ENCODE measurements around the gene IL1RL2. TPM values are rescaled to one million over a fixed set of nuclear protein-coding genes. Genes with fewer than 3 reads are reported as not detected.

IL1RL2 gene
- total and polyA plus RNA-seq, 2 of the 8 experiments (the other 6 are each of a cell fraction or from before 2014, with no cell fraction given), result not detected

- Histone ChIP-seq H3K27me3 (replicated peaks in 1 of 4; ENCODE audit: control insufficient read depth in 3 of 4, extremely low read depth in 1 of 4, insufficient read depth in 3 of 4, low read length in 3 of 4) (no peaks in the 10 kb centered on the region), H3K4ac (replicated peaks; ENCODE audit: insufficient read length, low read depth, low read length) (no peak overlapping the region), H3K4me3 (ENCODE audit: extremely low read depth in 1 of 4, insufficient read depth in 2 of 4, low read depth in 3 of 4, low read length in 4 of 4) (no peak overlapping the region), H2BK15ac (ENCODE audit: low read length) (no peak overlapping the region), H3K4me2 (ENCODE audit: insufficient read depth in 1 of 2, low read depth in 2 of 2, low read length in 2 of 2) (no peak overlapping the region), H3K56ac (replicated peaks; ENCODE audit: insufficient read length, low read depth, low read length) (no peak overlapping the region), H2AK5ac (ENCODE audit: low read depth, low read length) (no peak overlapping the region), H2BK20ac (ENCODE audit: low read length) (no peak overlapping the region), H3K4me1 (replicated peaks in 1 of 4; ENCODE audit: control insufficient read depth in 3 of 4, insufficient read depth in 4 of 4, low read length in 3 of 4) (peaks cover 0 to 8% (median 4%) of the 10 kb centered on the region in 4 experiments; a peak in 5 of 7 replicates), H3K9ac (replicated peaks in 1 of 4; ENCODE audit: extremely low read depth in 1 of 4, low read depth in 3 of 4, low read length in 3 of 4) (no peak overlapping the region), H3K79me1 (ENCODE audit: low read depth, low read length) (no peaks in the 10 kb centered on the region), H4K20me1 (replicated peaks in 1 of 2; ENCODE audit: control insufficient read depth in 1 of 2, insufficient read depth in 2 of 2, low read length in 2 of 2) (no peaks in the 10 kb centered on the region), H3K36me3 (ENCODE audit: control insufficient read depth in 2 of 4, insufficient read depth in 4 of 4, low read length in 3 of 4) (no peaks in the 10 kb centered on the region), H3K27ac (ENCODE audit: low read depth, low read length) (no peak overlapping the region), H4K91ac (replicated peaks; ENCODE audit: insufficient read length, low read length) (no peak overlapping the region), H2BK5ac (ENCODE audit: low read depth, low read length) (no peak overlapping the region), H2BK120ac (replicated peaks; ENCODE audit: low read depth, low read length) (no peak overlapping the region), H3K18ac (ENCODE audit: extremely low read depth, low read length) (no peak overlapping the region), H4K5ac (ENCODE audit: insufficient read length, low read depth, low read length) (no peak overlapping the region), H3K79me2 (ENCODE audit: control insufficient read depth in 1 of 2, insufficient read depth in 2 of 2, low read length in 2 of 2) (no peaks in the 10 kb centered on the region), H3K23me2 (ENCODE audit: low read depth, low read length) (no peaks in the 10 kb centered on the region), H3K9me3 (ENCODE audit: insufficient read depth in 2 of 2, low read depth in 1 of 2, low read length in 1 of 2) (no peaks in the 10 kb centered on the region), H2AFZ (ENCODE audit: low read length) (0 out of 2 replicates have a peak overlapping the region, but pooled peaks have one; percentile 40), H2BK12ac (ENCODE audit: low read depth, low read length) (no peak overlapping the region), H4K8ac (ENCODE audit: extremely low read depth, insufficient read depth, low read length) (no peak overlapping the region), H3K14ac (ENCODE audit: insufficient read length) (no peak overlapping the region), H3K23ac (ENCODE audit: insufficient read length) (no peak overlapping the region)
- DNase-seq (ENCODE audit: low read depth in 1 of 2, low spot score in 2 of 2) (no peak), FAIRE-seq (no peak)
- ChIA-PET POLR2A (ENCODE audit: partially characterized antibody) (no interaction called here), CTCF (ENCODE audit: partially characterized antibody) (interaction anchor here (1.5 to 1.7 kb wide), 2 partner anchors 10 to 220 kb away, joined by 3 read pairs; no protein-coding TSS in a partner anchor)
- 93% methylated on average over 6 of the region's 6 CpGs; no CpG with 5 or more reads in 1 of the 2 experiments for WGBS, 2 experiments (ENCODE audit: extremely low coverage in 1 of 2, insufficient coverage in 1 of 2, insufficient read length in 1 of 2, insufficient replicate concordance in 2 of 2, low coverage in 1 of 2, low lambda C conversion rate in 2 of 2, missing lambda C conversion rate in 1 of 2)
- no peak for TF ChIP-seq RNF2 (IDR thresholded peaks at IDR 0.05; ENCODE audit: borderline replicate concordance, low read depth, low read length, missing control alignments, poor library complexity, severe bottlenecking)
- no peak for TF ChIP-seq USF2 (IDR thresholded peaks at IDR 0.05; ENCODE audit: low read length)
- no peak for TF ChIP-seq CHD2 (IDR thresholded peaks at IDR 0.05; ENCODE audit: low read length)
- TF ChIP-seq SP4 (IDR thresholded peaks at IDR 0.05; ENCODE audit: low read length), result no peak
- TF ChIP-seq KDM5A (IDR thresholded peaks at IDR 0.05; ENCODE audit: low read length), result no peak
- TF ChIP-seq SRF (IDR thresholded peaks at IDR 0.05; ENCODE audit: low read depth, low read length), result no peak
- TF ChIP-seq SUZ12 (IDR thresholded peaks at IDR 0.05; ENCODE audit: low read length), result no peak
Measured at GRCh38 chr2:102226171-102226570, 39.3 kb downstream of the IL1RL2 start.
